ENCODE data around the gene DOCK4. TPM values are rescaled to one million over a fixed set of nuclear protein-coding genes. Genes with fewer than 3 reads are reported as not detected.

DOCK4 gene
- total and polyA plus RNA-seq, 4 donors, result 40.3 to 95.0 (median 56.4) TPM

- Histone ChIP-seq H3K9me3 (ENCODE audit: control insufficient read depth, insufficient read depth, low read length) (no peaks in the 10 kb centered on the region), H3K27ac (ENCODE audit: low read depth, low read length) (no peak overlapping the region), H3K36me3 (ENCODE audit: control insufficient read depth, insufficient read depth, low read length) (no peaks in the 10 kb centered on the region), H3K4me3 (ENCODE audit: low read depth, low read length) (no peak overlapping the region), H3K4me1 (ENCODE audit: control insufficient read depth, insufficient read depth, low read length) (no peaks in the 10 kb centered on the region), H3K27me3 (ENCODE audit: control insufficient read depth, insufficient read depth, low read length) (no peaks in the 10 kb centered on the region)
- WGBS (ENCODE audit: insufficient coverage), result 71% methylated on average over 2 of the region's 3 CpGs
- DNase-seq (ENCODE audit: low read depth in 4 of 6, low spot score in 6 of 6), result no peak
Measured at GRCh38 chr7:112121318-112121717, 84.9 kb downstream of the DOCK4 start.

GRCh38 chr7:112120696-112121217 lies 85.4 kb downstream of the DOCK4 start:
- no peak for DNase-seq (ENCODE audit: low read depth in 4 of 6, low spot score in 6 of 6)
- Histone ChIP-seq H3K4me1 (ENCODE audit: control insufficient read depth, insufficient read depth, low read length) (no peaks in the 10 kb centered on the region), H3K27ac (ENCODE audit: low read depth, low read length) (no peak overlapping the region), H3K27me3 (ENCODE audit: control insufficient read depth, insufficient read depth, low read length) (no peaks in the 10 kb centered on the region), H3K9me3 (ENCODE audit: control insufficient read depth, insufficient read depth, low read length) (no peaks in the 10 kb centered on the region), H3K4me3 (ENCODE audit: low read depth, low read length) (no peak overlapping the region), H3K36me3 (ENCODE audit: control insufficient read depth, insufficient read depth, low read length) (no peaks in the 10 kb centered on the region)
- no CpG with 5 or more reads among the region's 1 CpG for WGBS (ENCODE audit: insufficient coverage)

GRCh38 chr7:112118581-112119566 lies 87.3 kb downstream of the DOCK4 start:
- peak in 1 of 6 donors; percentile 35 for DNase-seq (ENCODE audit: low read depth in 4 of 6, low spot score in 6 of 6)
- H3K9me3 ChIP-seq (ENCODE audit: control insufficient read depth, insufficient read depth, low read length), result no peaks in the 10 kb centered on the region
- no peaks in the 10 kb centered on the region for H3K36me3 ChIP-seq (ENCODE audit: control insufficient read depth, insufficient read depth, low read length)
- no peak overlapping the region for H3K4me3 ChIP-seq (ENCODE audit: low read depth, low read length)
- H3K27me3 ChIP-seq (ENCODE audit: control insufficient read depth, insufficient read depth, low read length), result no peaks in the 10 kb centered on the region
- no peak overlapping the region for H3K27ac ChIP-seq (ENCODE audit: low read depth, low read length)
- H3K4me1 ChIP-seq (ENCODE audit: control insufficient read depth, insufficient read depth, low read length), result no peaks in the 10 kb centered on the region
- WGBS (ENCODE audit: insufficient coverage), result 97% methylated on average over 5 of the region's 9 CpGs

- H3K36me3 ChIP-seq (ENCODE audit: control insufficient read depth, insufficient read depth, low read length), result no peaks in the 10 kb centered on the region
- no CpG with 5 or more reads among the region's 1 CpG for WGBS (ENCODE audit: insufficient coverage)
- H3K27me3 ChIP-seq (ENCODE audit: control insufficient read depth, insufficient read depth, low read length), result no peaks in the 10 kb centered on the region
- no peaks in the 10 kb centered on the region for H3K9me3 ChIP-seq (ENCODE audit: control insufficient read depth, insufficient read depth, low read length)
- H3K27ac ChIP-seq (ENCODE audit: low read depth, low read length), result no peak overlapping the region
- no peak overlapping the region for H3K4me3 ChIP-seq (ENCODE audit: low read depth, low read length)
- no peaks in the 10 kb centered on the region for H3K4me1 ChIP-seq (ENCODE audit: control insufficient read depth, insufficient read depth, low read length)
- DNase-seq (ENCODE audit: low read depth in 4 of 6, low spot score in 6 of 6), result no peak
Measured at GRCh38 chr7:112116894-112117293, 89.3 kb downstream of the DOCK4 start.

GRCh38 chr7:112116358-112116757 lies 89.8 kb downstream of the DOCK4 start:
- Histone ChIP-seq H3K27ac (ENCODE audit: low read depth, low read length) (no peak overlapping the region), H3K9me3 (ENCODE audit: control insufficient read depth, insufficient read depth, low read length) (no peaks in the 10 kb centered on the region), H3K4me3 (ENCODE audit: low read depth, low read length) (no peak overlapping the region), H3K27me3 (ENCODE audit: control insufficient read depth, insufficient read depth, low read length) (no peaks in the 10 kb centered on the region), H3K4me1 (ENCODE audit: control insufficient read depth, insufficient read depth, low read length) (no peaks in the 10 kb centered on the region), H3K36me3 (ENCODE audit: control insufficient read depth, insufficient read depth, low read length) (no peaks in the 10 kb centered on the region)
- WGBS (ENCODE audit: insufficient coverage), result 100% methylated on average over 2 of the region's 2 CpGs
- DNase-seq (ENCODE audit: low read depth in 4 of 6, low spot score in 6 of 6), result no peak

- Histone ChIP-seq H3K36me3 (ENCODE audit: control insufficient read depth, insufficient read depth, low read length) (no peaks in the 10 kb centered on the region), H3K4me3 (ENCODE audit: low read depth, low read length) (no peak overlapping the region), H3K27ac (ENCODE audit: low read depth, low read length) (no peak overlapping the region), H3K9me3 (ENCODE audit: control insufficient read depth, insufficient read depth, low read length) (no peaks in the 10 kb centered on the region), H3K27me3 (ENCODE audit: control insufficient read depth, insufficient read depth, low read length) (no peaks in the 10 kb centered on the region), H3K4me1 (ENCODE audit: control insufficient read depth, insufficient read depth, low read length) (no peaks in the 10 kb centered on the region)
- DNase-seq (ENCODE audit: low read depth in 4 of 6, low spot score in 6 of 6), result no peak
- no CpG with 5 or more reads among the region's 1 CpG for WGBS (ENCODE audit: insufficient coverage)
Measured at GRCh38 chr7:112115880-112116279, 90.3 kb downstream of the DOCK4 start.

GRCh38 chr7:112113913-112114575 lies 92.2 kb downstream of the DOCK4 start:
- no peaks in the 10 kb centered on the region for H3K36me3 ChIP-seq (ENCODE audit: control insufficient read depth, insufficient read depth, low read length)
- peaks cover 1% of the 10 kb centered on the region for H3K4me1 ChIP-seq (ENCODE audit: control insufficient read depth, insufficient read depth, low read length)
- WGBS (ENCODE audit: insufficient coverage), result no CpG with 5 or more reads among the region's 1 CpG
- no peak for DNase-seq (ENCODE audit: low read depth in 4 of 6, low spot score in 6 of 6)
- no peak overlapping the region for H3K27ac ChIP-seq (ENCODE audit: low read depth, low read length)
- H3K4me3 ChIP-seq (ENCODE audit: low read depth, low read length), result no peak overlapping the region
- no peaks in the 10 kb centered on the region for H3K27me3 ChIP-seq (ENCODE audit: control insufficient read depth, insufficient read depth, low read length)
- no peaks in the 10 kb centered on the region for H3K9me3 ChIP-seq (ENCODE audit: control insufficient read depth, insufficient read depth, low read length)

- H3K27ac ChIP-seq (ENCODE audit: low read depth, low read length), result no peak overlapping the region
- no peaks in the 10 kb centered on the region for H3K9me3 ChIP-seq (ENCODE audit: control insufficient read depth, insufficient read depth, low read length)
- H3K4me1 ChIP-seq (ENCODE audit: control insufficient read depth, insufficient read depth, low read length), result peaks cover 4% of the 10 kb centered on the region
- no peaks in the 10 kb centered on the region for H3K27me3 ChIP-seq (ENCODE audit: control insufficient read depth, insufficient read depth, low read length)
- peak in 1 of 6 donors; percentile 56 for DNase-seq (ENCODE audit: low read depth in 4 of 6, low spot score in 6 of 6)
- WGBS (ENCODE audit: insufficient coverage), result 72% methylated on average over 2 of the region's 5 CpGs
- no peaks in the 10 kb centered on the region for H3K36me3 ChIP-seq (ENCODE audit: control insufficient read depth, insufficient read depth, low read length)
- no peak overlapping the region for H3K4me3 ChIP-seq (ENCODE audit: low read depth, low read length)
Measured at GRCh38 chr7:112112822-112113255, 93.4 kb downstream of the DOCK4 start.

GRCh38 chr7:112110651-112111050 lies 95.5 kb downstream of the DOCK4 start:
- H3K36me3 ChIP-seq (ENCODE audit: control insufficient read depth, insufficient read depth, low read length), result no peaks in the 10 kb centered on the region
- no peak overlapping the region for H3K27ac ChIP-seq (ENCODE audit: low read depth, low read length)
- peaks cover 4% of the 10 kb centered on the region for H3K4me1 ChIP-seq (ENCODE audit: control insufficient read depth, insufficient read depth, low read length)
- DNase-seq (ENCODE audit: low read depth in 4 of 6, low spot score in 6 of 6), result no peak
- H3K4me3 ChIP-seq (ENCODE audit: low read depth, low read length), result no peak overlapping the region
- no peaks in the 10 kb centered on the region for H3K27me3 ChIP-seq (ENCODE audit: control insufficient read depth, insufficient read depth, low read length)
- 98% methylated on average over 5 of the region's 7 CpGs for WGBS (ENCODE audit: insufficient coverage)
- no peaks in the 10 kb centered on the region for H3K9me3 ChIP-seq (ENCODE audit: control insufficient read depth, insufficient read depth, low read length)
